AG09319 (cell line): ENCODE data around the gene ATG16L1.
"Not testable (repeated sequence)": the region's sequence is repeated elsewhere in the genome, so short reads cannot be mapped to it uniquely, and the experiment has no call there.

ENCODE experiments used
- DNase-seq: peaks from one replicate; pipeline ENCODE4 v3.0.0-alpha.2; 2010; ENCODE audit warnings: low read depth; ENCODE audit errors: extremely low read depth
- CTCF ChIP-seq: IDR thresholded peaks from 2 replicates; pipeline ENCODE4 v1.5.1; 2011; ENCODE audit warnings: low read depth, mild to moderate bottlenecking, inconsistent platforms, low read length, moderate library complexity

ATG16L1 gene

DNA sequence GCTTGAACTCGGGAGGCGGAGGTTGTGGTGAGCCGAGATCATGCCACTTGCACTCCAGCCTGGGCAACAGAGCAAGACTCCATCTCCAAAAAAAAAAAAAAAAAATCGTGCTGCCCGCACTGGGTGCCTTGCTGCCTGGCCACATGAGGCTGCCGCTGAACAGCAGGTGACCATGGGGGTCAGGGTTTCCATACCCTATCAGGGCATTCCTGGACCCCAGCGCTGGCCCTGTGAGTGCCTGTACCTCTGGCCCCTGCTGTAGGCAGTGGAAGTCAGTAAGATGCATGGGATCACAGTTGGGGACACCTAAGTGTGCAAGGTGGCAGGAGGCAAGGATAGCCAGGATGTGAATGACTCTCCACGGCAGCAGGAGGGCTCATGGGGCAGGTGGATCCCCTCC lies 75.0 kb downstream of the ATG16L1 start:
- no peak for TF ChIP-seq CTCF

DNA sequence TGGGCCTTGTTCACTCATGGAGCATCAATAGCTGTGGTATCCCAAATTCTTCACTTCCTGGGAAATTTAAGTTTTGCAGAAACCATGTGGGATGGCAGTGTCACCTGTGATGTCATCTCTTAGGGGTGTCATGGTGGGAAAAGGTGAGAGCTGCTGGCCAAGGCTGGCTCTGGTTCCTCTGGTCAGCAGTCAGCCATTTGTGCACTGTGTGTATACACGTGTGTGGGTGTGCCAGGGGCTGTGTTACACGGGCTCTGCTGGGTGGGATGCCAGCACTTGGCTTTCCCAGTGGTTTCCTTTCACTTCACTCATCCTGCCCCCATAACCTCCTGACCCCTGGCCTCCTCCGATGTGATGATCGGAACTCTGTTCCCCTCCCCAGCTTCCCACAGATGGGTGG lies 77.4 kb downstream of the ATG16L1 start:
- DNase-seq, result no peak
- TF ChIP-seq CTCF, result no peak

More for the DNA sequence above, 75.0 kb downstream of the ATG16L1 start:
- no peak for DNase-seq

DNA sequence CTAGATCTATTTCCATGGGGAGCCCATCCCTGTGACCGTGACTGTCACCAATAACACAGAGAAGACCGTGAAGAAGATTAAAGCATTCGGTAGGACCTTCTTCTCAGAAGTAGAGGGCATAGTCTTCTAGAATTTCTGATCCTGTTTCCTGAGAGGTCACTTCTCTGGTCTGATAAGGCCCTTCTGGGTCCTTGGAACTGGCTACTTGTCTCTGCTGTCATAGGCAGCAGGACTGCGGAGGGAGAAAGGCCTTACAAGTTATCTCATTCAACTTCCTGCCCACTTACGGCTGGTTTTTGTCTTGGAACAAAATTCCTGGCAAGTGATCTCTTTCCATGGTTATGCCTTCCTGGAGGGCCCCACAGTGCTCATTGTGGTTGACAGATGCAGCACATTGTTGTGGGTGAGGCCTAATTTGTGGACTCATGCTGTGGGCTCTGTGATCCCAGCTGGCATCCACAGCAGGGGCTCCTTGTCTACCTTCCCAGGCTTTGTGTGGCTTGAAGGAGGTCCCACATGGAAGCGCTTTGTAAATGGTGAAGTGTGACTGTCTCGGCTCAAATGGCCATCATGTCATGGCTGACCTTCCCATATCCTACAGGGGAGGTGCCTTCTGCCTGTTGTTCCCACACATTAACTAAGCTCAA lies 78.1 kb downstream of the ATG16L1 start:
- no peak for DNase-seq

DNA sequence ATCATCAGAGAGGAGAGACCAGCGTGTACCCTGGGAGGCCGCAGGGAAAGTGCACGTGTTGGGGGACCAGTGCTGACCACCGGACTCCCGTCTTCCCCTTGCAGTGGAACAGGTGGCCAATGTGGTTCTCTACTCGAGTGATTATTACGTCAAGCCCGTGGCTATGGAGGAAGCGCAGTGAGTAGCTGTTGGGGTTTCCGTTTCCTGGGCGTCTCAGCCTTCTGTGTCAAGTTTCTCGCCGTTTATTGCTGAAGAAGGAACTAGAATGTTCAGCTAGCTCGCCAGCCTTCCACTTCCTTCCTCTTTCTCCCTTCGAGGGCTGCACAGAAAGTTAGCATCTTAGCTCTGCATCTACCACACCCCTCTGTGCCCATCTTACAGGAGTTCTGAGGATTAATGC lies 80.1 kb downstream of the ATG16L1 start:
- DNase-seq, result no peak

More for the DNA sequence above, 78.1 kb downstream of the ATG16L1 start:
- TF ChIP-seq CTCF, result no peak

GRCh38 chr2:233332125-233332524 lies 80.7 kb downstream of the ATG16L1 start:
- DNase-seq, result no peak
- TF ChIP-seq CTCF, result no peak

More for the DNA sequence above, 80.1 kb downstream of the ATG16L1 start:
- no peak for TF ChIP-seq CTCF

- DNase-seq, result no peak
- no peak for TF ChIP-seq CTCF
Measured at GRCh38 chr2:233334915-233335314, 83.4 kb downstream of the ATG16L1 start.

DNA sequence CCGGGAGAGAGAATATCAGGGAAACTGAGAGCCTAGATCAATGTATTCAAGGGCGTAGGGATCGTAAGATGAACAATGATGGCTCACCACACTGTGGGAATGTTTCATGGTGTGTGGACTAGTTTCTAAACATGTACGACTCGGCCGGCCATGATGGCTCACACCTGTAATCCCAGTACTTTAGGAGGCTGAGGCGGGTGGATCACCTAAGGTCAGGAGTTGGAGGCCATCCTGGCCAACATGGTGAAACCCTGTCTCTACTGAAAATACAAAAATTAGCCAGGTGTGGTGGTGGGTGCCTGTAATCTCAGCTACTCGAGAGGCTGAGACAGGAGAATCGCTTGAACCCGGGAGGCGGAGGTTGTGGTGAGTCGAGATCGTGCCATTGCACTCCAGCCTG lies 84.6 kb downstream of the ATG16L1 start:
- DNase-seq, result not testable (repeated sequence)

GRCh38 chr2:233336541-233336940 lies 85.1 kb downstream of the ATG16L1 start:
- TF ChIP-seq CTCF, result no peak
- no peak for DNase-seq
